ENCODE data around the gene MRTFA. TPM values are rescaled to one million over a fixed set of nuclear protein-coding genes. Genes with fewer than 3 reads are reported as not detected.

Gene MRTFA
- total RNA-seq, 4 donors from 2014 or later = 36.3 to 98.2 (median 78.1) TPM

GRCh38 chr22:40638261-40638660, 1.7 kb upstream of the MRTFA start:
- Histone ChIP-seq H3K9me3 (no peaks in the 10 kb centered on the region), H3K27ac (no peak overlapping the region), H3K4me1 (peaks cover 0 to 29% (median 6%) of the 10 kb centered on the region in 4 donors), H3K36me3 (no peaks in the 10 kb centered on the region), H3K27me3 (no peaks in the 10 kb centered on the region), H3K4me3 (no peak overlapping the region)
- DNase-seq = peak in 1 of 3 donors; percentile 47
- no peak for TF ChIP-seq CTCF (IDR thresholded peaks at IDR 0.05)
- TF ChIP-seq POLR2A (IDR thresholded peaks at IDR 0.05) = no peak

GRCh38 chr22:40637183-40638150, 948 bp upstream of the MRTFA start:
- H3K27me3 ChIP-seq = no peaks in the 10 kb centered on the region
- H3K4me1 ChIP-seq = peaks cover 0 to 29% (median 6%) of the 10 kb centered on the region in 4 donors
- no peaks in the 10 kb centered on the region for H3K36me3 ChIP-seq
- no peak for TF ChIP-seq CTCF (IDR thresholded peaks at IDR 0.05)
- TF ChIP-seq POLR2A (IDR thresholded peaks at IDR 0.05) = peak in 1 of 2 donors; percentile 4
- peak in 2 of 3 donors; percentile 56 to 81 for DNase-seq
- H3K4me3 ChIP-seq = peak overlapping the region; percentile 76 to 98 (median 96)
- no peaks in the 10 kb centered on the region for H3K9me3 ChIP-seq
- H3K27ac ChIP-seq = peak overlapping the region; percentile 89 to 96 (median 92)

GRCh38 chr22:40635940-40636379, 559 bp downstream of the MRTFA start:
- peak overlapping the region; percentile 76 to 98 (median 96) for H3K4me3 ChIP-seq
- no peaks in the 10 kb centered on the region for H3K27me3 ChIP-seq
- no peak for DNase-seq
- H3K36me3 ChIP-seq = no peaks in the 10 kb centered on the region
- no peak for TF ChIP-seq CTCF (IDR thresholded peaks at IDR 0.05)
- TF ChIP-seq POLR2A (IDR thresholded peaks at IDR 0.05) = no peak
- H3K4me1 ChIP-seq = peaks cover 0 to 34% (median 6%) of the 10 kb centered on the region in 4 donors
- H3K27ac ChIP-seq = peak overlapping the region; percentile 91 to 96 (median 94)
- H3K9me3 ChIP-seq = no peaks in the 10 kb centered on the region

GRCh38 chr22:40635043-40635939, 1.2 kb downstream of the MRTFA start:
- Histone ChIP-seq H3K9me3 (no peaks in the 10 kb centered on the region), H3K27me3 (no peaks in the 10 kb centered on the region), H3K4me3 (peak overlapping the region; percentile 76 to 98 (median 96)), H3K4me1 (peaks cover 0 to 34% (median 6%) of the 10 kb centered on the region in 4 donors), H3K27ac (peak overlapping the region in 3 of 4 donors; percentile 91 to 96 (median 93)), H3K36me3 (no peaks in the 10 kb centered on the region)
- no peak for TF ChIP-seq CTCF (IDR thresholded peaks at IDR 0.05)
- no peak for TF ChIP-seq POLR2A (IDR thresholded peaks at IDR 0.05)
- DNase-seq = no peak
